ENCODE results near the gene PEAK1.

The PEAK1 gene

GRCh38 chr15:77348511-77348910 lies 71.4 kb downstream of the PEAK1 start:
- no peak overlapping the region for H3K4me3 ChIP-seq (ENCODE audit: low read length)
- no peak for TF ChIP-seq ZNF274 (IDR thresholded peaks at IDR 0.05; ENCODE audit: low read depth, low read length)

GRCh38 chr15:77347197-77347596 lies 72.7 kb downstream of the PEAK1 start:
- TF ChIP-seq ZNF274 (IDR thresholded peaks at IDR 0.05; ENCODE audit: low read depth, low read length), result no peak
- H3K4me3 ChIP-seq (ENCODE audit: low read length), result no peak overlapping the region

GRCh38 chr15:77346245-77347036 lies 73.5 kb downstream of the PEAK1 start:
- TF ChIP-seq ZNF274 (IDR thresholded peaks at IDR 0.05; ENCODE audit: low read depth, low read length), result no peak
- H3K4me3 ChIP-seq (ENCODE audit: low read length), result no peak overlapping the region

- TF ChIP-seq ZNF274 (IDR thresholded peaks at IDR 0.05; ENCODE audit: low read depth, low read length), result no peak
- H3K4me3 ChIP-seq (ENCODE audit: low read length), result no peak overlapping the region
Measured at GRCh38 chr15:77342807-77343206, 77.1 kb downstream of the PEAK1 start.

GRCh38 chr15:77340245-77340644 lies 79.7 kb downstream of the PEAK1 start:
- H3K4me3 ChIP-seq (ENCODE audit: low read length), result no peak overlapping the region
- no peak for TF ChIP-seq ZNF274 (IDR thresholded peaks at IDR 0.05; ENCODE audit: low read depth, low read length)

- no peak overlapping the region for H3K4me3 ChIP-seq (ENCODE audit: low read length)
- no peak for TF ChIP-seq ZNF274 (IDR thresholded peaks at IDR 0.05; ENCODE audit: low read depth, low read length)
Measured at GRCh38 chr15:77336006-77336405, 83.9 kb downstream of the PEAK1 start.

- no peak for TF ChIP-seq ZNF274 (IDR thresholded peaks at IDR 0.05; ENCODE audit: low read depth, low read length)
Measured at GRCh38 chr15:77335298-77335697, 84.6 kb downstream of the PEAK1 start.

GRCh38 chr15:77333166-77333565 lies 86.7 kb downstream of the PEAK1 start:
- TF ChIP-seq ZNF274 (IDR thresholded peaks at IDR 0.05; ENCODE audit: low read depth, low read length), result no peak

More at GRCh38 chr15:77335298-77335697, 84.6 kb downstream of the PEAK1 start:
- no peak overlapping the region for H3K4me3 ChIP-seq (ENCODE audit: low read length)

GRCh38 chr15:77329202-77329601 lies 90.7 kb downstream of the PEAK1 start:
- TF ChIP-seq ZNF274 (IDR thresholded peaks at IDR 0.05; ENCODE audit: low read depth, low read length), result no peak
- H3K4me3 ChIP-seq (ENCODE audit: low read length), result no peak overlapping the region

More at GRCh38 chr15:77333166-77333565, 86.7 kb downstream of the PEAK1 start:
- H3K4me3 ChIP-seq (ENCODE audit: low read length), result no peak overlapping the region

- TF ChIP-seq ZNF274 (IDR thresholded peaks at IDR 0.05; ENCODE audit: low read depth, low read length), result no peak
- no peak overlapping the region for H3K4me3 ChIP-seq (ENCODE audit: low read length)
Measured at GRCh38 chr15:77327844-77328529, 91.9 kb downstream of the PEAK1 start.

GRCh38 chr15:77327168-77327567 lies 92.7 kb downstream of the PEAK1 start:
- TF ChIP-seq ZNF274 (IDR thresholded peaks at IDR 0.05; ENCODE audit: low read depth, low read length), result no peak
- H3K4me3 ChIP-seq (ENCODE audit: low read length), result no peak overlapping the region

GRCh38 chr15:77326366-77326765 lies 93.5 kb downstream of the PEAK1 start:
- TF ChIP-seq ZNF274 (IDR thresholded peaks at IDR 0.05; ENCODE audit: low read depth, low read length), result no peak
- no peak overlapping the region for H3K4me3 ChIP-seq (ENCODE audit: low read length)

GRCh38 chr15:77312523-77312922 lies 107.4 kb downstream of the PEAK1 start:
- no peak overlapping the region for H3K4me3 ChIP-seq (ENCODE audit: low read length)
- TF ChIP-seq ZNF274 (IDR thresholded peaks at IDR 0.05; ENCODE audit: low read depth, low read length), result no peak

GRCh38 chr15:77311618-77312398 lies 108.1 kb downstream of the PEAK1 start:
- TF ChIP-seq ZNF274 (IDR thresholded peaks at IDR 0.05; ENCODE audit: low read depth, low read length), result no peak
- no peak overlapping the region for H3K4me3 ChIP-seq (ENCODE audit: low read length)

All from GM08714 (cell line).